GM04503 (cell line): ENCODE results near the gene JADE2.
"Not testable (repeated sequence)": the region's sequence is repeated elsewhere in the genome, so short reads cannot be mapped to it uniquely, and the experiment has no call there.

Experiments used
- DNase-seq: peaks from one replicate; pipeline ENCODE4 v3.0.0-alpha.2; 2012; ENCODE audit warnings: low read depth

Gene JADE2

DNA sequence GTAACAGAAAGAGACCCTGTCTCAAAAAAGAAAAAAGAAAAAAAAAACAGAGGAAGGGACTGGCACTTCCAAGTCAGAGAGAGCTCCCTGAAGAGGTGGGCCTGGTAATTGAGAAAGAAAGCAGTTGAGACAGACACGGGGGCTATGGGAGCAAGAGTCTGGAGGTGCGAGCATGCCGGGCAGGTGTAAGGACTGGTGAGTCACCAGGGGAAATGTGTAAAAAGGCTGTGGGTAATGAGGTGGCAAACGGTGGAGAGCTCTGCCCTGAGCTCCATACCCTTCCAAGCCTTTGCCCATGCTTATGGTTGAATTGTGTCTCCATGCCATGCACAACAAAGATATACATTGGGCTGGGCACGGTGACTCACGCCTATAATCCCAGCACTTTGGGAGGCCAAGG is 18.0 kb upstream of the JADE2 start:
- DNase-seq = no peak

DNA sequence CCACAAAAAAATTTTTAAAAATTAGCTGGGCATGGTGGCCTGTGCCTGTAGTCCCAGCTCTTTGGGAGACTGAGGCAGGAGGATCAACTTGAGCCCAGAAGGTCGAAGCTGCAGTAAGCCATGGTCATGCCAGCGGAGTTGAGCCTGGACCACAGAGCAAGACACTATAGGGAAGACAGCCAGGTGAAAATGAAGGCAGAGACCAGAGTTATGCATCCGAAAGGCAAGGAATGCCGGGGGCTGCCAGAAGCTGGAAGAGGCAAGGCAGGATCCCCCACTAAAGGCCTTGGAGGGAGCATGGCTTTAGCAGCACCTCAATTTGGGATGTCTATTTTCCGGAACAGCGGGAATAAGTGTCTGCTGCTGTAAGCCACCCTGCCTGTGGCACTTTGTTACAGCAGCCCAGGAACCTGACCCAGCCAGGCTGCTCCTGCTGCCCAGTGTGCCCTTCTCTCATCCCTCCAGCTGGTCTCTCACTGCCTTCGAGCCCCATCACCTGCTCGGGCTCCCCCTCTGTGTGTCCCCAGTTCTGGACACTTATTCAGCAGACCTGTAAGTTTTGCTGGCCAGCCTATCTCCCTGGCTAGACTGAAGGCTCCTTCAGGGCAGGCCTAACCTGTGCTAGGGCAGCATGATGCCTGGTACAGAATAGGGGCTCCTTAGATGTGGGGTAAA is 16.8 kb upstream of the JADE2 start:
- DNase-seq = no peak

DNA sequence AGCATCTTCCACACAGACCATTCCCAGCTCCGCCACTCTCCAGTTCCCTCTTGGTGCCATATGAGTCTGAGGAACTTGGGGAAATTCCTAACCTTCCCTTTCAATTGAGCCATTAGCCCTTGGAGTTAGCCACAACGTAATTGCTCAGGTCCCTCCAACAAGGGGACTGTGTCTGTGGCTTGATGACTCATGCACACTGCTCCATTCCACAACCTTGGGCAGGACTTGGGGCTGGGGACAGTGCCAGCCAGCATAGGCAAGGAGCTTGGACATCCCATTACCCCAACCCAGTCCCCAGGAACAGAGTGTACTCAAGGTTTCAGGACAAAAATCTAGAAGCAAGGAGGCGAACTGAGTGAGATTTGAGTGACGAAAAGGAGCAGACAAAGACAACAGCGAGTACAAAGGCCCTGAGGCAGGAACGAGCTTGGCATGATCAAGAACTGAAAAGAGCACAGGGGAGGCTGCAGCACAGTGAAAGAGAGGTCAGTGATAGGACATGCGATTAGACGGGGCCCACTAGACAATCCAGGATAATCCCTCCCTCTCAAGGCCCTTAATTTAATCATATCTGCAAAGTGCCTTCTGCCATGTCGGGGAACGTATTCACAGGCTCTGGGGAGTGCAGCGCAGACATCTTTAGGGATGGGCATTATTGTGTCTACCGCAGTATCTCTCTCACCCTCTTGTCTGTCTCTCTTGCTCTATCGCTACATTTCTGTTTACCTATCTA is 16.0 kb upstream of the JADE2 start:
- DNase-seq = no peak

DNA sequence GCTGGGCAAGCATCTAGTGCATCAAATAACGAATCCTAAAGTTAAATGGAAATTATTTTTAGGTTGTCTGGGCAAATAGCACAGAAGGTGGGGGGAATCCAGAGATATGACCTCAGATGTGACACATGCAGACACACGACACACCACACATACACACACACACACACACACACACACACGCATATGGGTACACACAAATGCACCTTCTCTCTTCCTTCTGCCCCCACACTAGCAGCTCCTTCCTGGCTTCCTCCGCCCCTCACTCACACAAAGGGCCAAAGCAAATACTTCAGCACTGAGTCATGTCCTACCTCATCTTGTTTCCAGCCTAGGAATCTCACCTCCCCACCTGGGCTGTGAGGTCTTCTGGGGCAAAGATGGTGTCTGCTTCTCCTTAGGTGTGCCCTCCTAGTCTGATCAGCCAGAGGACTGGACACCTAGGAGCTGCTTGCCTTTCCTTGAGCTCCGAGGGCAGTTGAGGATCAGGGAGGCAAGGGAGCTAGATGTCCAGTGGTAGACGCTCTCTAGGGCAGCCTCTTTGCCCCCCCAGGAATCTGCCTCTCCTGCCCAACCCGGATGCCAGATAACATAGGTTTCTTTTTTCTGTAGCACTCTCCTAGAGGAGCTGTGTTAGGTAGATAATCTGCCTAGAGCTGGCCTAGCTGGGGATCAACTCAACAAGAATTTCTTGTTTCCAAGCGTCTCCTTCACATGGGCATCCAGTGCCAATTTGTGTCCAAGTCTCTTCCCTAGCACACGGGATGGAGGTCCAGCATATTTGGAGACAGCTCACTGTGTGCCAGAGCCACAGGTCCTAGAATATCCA is 14.3 kb upstream of the JADE2 start:
- no peak for DNase-seq

DNA sequence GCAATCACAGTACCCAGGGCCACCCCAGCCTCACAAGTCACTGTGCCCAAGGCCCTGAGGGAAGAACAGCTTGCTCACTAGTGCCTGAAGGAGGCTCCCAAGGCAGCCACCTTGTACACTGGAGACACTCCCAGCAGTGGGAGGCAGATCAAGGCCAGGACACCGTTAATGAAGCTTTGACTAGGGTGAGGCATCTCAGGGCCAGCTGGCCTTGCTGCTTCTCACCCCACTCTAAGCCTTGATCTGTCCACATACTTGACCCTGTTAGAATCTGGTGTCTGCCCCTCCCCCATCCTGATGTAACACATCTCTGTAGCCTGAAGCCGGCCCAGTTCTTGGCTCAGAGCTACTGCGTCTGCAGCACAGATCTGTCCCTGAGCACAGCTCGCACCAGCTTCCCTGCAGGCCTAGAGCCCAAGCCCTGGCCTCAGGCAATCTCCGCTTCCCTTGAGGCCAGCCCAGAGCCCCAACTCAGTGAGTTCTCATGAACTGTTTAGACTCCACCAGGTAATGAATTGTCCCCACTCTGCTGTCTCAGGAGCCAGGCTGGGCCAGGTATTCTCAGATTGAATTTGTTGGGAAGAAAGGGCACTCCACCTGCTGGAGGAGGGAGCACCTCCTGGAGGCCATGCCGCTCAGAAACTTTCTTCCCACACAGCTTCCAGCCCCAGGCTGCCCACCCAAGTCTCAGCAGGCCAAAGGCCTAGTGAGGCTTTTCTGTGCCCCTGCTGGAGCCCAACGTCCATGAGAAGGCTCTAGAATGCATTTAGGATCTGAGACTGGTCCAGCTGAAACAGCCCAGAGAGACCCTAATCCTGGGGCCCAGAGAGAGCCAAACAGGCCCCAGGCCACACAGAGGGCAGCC is 13.4 kb upstream of the JADE2 start:
- no peak for DNase-seq

DNA sequence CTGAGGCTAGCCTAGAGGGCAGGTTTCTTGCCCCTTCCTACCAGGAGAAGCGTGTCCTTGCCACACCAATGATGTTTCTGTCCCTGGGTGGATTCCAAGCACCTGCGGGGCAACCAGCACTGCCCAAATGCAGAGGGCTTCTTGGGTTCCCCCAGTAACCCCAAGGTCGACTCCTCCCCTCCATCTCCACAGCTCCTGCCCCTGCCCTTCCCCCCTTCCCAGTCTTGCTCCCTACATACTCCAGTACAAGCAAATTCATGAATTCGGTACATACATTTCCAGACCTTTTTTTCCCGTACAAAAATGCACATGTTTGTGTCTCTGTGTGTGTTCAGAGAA is 12.8 kb upstream of the JADE2 start:
- DNase-seq = no peak

DNA sequence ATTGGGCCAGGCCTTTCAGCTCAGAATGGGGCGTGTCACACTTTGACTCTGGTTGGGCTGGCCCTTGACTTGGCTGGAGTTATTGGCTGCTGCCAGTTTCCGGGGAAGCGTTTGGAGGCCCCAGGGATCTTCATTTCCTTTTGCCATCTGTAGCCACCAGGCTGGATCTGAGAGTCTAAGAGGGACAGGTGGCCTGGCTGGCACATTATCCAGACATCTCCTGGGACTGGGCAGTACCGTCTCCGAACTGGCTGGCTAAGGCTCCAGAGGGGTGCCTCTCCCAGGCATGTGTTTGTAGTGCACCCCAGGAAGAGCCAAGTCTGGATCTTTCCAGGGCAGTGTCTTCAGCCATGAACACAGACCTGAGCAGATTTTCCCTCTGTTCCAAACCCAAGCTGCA is 9.7 kb upstream of the JADE2 start:
- no peak for DNase-seq

DNA sequence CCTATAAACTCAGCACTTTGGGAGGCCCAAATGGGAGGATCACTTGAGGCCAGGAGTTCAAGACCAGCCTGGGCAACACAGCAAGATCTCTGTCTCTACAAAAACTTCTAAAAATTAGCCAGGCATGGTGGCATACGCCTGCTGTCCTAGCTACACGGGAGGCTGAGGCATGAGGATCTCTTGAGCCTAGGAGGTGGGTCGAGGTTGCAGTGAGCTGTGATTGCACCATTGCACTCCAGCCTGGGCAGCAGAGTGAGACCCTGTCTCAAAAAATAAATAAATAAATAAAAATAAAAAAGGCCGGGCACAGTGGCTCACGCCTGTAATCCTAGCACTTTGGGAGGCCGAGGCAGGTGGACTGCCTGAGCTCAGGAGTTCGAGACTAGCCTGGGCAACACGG is 8.5 kb upstream of the JADE2 start:
- not testable (repeated sequence) for DNase-seq

DNA sequence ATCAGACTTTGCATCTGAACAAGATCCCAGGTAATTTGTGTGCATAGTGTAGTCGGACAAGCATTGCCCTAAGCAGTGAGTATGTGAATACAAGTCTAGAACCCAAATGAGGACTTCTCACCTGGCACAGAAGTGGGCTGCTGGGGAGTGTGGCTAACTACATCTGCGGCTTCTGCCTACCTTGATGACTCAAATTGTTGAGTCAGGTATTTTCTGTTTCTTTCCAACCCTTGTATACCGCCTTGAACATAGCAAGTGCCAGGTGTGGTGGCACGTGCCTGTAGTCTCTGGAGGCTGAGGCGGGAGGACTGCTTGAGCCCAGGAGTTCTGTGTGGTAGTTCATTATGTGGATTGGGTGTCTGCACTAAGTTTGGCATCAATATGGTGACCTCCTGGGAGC is 7.9 kb upstream of the JADE2 start:
- DNase-seq = no peak

DNA sequence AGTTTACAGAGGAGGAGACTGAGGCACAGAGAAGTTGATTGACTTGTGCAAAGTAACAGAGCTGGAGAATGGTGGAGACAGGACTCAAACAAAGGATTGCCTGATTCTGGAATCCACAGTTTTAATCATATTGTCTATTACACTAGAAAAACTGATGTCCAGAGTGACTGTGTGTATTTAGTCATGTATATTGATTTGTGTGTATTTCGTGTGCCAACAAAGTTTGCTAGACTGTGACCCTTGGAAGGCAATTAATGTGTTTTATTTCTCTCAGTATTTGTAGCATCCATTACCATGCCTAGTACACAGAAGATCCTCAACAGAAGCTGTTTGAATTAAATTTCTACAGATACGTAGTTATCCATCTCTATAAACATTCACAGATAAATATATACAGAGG is 5.5 kb upstream of the JADE2 start:
- DNase-seq = no peak

DNA sequence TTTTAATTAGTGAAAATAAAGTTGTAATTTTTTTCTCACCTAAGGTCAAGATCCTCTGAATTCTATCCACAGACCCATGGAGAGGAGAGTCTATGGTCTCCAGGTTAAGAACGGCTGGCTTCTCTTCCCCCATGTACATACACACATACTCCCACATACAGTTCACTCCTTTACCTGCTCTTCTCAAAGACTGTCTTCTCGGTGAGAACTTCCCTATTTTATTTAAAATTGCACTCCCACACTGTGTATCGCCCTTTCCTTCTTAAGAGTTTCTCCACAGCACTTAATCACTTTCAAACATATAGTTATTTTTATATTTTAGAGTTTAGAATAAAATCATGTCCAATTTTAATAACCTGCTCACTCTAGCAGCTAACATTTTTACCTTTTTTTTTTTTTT is 3.6 kb upstream of the JADE2 start:
- DNase-seq = no peak

DNA sequence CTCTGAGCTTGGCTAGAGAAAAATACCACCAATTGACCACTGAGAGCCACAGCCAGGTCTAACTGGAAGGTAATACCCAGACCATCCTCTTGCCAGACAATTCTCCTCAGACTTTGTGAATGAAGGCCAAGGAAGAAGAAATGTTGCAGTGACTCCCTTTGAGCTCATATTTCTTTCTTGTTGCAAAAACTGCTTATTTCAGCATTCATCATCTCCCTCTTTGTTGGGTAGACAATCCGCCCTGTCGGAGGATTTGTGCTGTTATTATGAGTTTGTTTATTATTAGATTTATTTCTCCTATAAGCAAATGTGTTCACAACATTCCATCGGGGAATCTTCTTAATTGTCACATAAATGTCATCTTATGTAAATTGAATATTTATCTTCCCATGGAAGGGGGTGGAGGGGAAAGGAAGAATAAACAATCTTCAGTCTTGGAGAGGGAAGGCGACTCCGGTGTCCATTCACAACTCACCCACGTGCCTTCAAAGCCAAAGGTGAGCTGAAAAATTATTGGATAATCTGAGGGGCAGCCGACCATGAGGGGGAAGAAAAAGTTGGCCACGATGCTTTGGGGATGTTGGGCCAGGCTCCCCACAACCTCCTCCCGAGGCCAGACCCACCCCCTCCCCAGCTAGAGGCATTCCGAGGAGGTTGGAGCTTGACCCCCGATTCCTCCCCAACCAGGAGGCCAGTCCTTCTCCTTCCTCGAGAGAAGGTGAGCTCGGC is 1.8 kb upstream of the JADE2 start:
- DNase-seq = no peak

DNA sequence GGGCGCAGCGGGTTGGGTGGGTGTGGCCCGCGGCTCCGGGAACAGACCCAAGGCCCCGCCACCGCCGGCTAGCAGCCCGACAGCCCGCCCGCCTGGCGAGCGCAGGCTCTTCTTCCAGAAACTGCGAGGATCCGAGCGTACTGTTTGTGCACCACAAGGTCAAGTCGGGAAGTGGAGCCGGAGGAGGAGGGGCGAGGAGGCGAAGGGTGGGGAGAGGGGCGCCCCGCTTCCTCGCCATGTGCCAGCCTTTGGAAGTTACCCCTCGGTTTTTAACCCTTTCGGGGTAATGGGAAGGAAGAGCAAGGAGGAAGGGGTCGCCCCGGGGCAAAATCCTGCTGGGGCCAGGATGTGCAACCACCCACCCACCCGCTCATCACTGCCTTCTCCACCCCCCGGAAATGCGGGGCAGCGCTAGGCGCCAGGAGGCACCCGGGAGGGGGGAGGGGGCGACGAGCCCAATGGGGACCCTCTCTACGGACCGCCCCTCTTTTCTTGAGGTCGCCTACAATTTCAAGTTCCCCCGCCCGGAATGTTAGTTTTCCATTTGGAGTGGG is 1.1 kb upstream of the JADE2 start:
- DNase-seq = no peak

DNA sequence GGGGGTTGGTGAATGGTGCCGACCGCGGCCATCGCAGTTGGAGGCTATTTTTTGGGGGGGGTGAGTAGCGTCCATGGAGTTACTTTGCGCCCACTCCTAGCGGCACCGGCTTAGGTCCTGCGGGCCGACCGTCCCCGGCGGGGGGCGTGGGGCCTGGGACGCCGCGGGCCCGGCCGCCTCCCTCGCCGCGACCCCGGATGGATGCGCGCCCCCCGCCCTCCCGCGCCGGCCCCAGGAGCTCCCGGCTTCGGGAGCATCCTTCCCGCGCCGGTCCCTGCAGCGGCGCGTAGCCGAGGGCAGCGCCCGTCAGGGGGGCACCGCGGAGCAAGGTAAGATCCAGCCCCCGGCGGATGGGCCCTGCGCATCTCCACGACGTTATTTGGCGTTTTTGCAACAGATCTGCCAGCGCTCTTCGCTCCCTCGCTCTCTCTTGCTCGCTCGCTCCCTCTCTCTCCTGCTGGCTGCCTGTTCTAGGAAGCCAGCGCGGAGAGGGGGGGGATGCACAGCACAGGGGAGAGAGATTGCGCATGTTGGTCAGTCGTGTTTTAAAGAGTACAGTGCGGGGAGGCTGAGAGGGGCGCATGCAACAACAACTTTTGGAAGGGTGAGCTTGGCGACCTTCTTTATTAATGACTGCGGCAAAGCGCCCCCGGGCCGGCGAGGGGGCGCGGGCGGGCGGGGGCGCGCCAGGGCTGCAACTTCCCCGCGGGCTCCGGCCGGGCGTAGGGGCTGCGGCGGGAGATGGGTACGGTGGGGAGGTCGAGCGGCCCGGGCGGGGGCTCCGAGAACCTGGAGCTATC is 413 bp downstream of the JADE2 start:
- DNase-seq = no peak

DNA sequence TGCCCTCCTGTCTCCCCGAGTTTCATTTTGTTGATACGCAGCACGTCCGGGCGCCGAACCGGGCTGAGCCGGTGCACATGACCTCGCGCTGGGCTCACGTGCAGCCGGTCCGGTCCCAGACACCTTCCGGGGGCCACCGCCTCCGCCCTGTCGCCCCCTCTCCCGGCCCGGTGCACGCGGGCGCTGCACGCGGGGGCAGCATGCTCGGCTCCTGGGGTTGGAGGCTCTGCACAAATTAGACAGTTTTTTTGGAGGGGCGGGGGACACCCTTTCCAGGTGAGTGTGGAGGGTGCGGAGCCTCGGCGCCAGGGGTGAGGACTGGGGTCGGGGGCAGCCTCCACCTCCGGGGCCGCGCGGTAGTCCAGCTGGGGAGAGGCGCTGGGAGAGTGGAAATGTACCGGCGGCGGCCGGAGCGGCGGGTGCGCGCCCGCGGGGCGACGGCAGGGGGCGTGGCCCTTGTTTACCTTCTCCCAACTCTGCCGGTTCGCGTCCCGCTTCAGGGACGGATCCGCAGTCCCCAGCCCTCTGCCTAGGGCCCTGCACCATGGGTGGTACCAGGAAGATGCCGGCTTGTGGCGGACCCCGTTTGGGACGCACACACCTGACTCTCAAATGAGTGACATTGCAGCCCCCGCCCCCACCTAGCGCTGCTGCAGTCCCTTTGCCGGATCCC is 1.1 kb downstream of the JADE2 start:
- DNase-seq = no peak

DNA sequence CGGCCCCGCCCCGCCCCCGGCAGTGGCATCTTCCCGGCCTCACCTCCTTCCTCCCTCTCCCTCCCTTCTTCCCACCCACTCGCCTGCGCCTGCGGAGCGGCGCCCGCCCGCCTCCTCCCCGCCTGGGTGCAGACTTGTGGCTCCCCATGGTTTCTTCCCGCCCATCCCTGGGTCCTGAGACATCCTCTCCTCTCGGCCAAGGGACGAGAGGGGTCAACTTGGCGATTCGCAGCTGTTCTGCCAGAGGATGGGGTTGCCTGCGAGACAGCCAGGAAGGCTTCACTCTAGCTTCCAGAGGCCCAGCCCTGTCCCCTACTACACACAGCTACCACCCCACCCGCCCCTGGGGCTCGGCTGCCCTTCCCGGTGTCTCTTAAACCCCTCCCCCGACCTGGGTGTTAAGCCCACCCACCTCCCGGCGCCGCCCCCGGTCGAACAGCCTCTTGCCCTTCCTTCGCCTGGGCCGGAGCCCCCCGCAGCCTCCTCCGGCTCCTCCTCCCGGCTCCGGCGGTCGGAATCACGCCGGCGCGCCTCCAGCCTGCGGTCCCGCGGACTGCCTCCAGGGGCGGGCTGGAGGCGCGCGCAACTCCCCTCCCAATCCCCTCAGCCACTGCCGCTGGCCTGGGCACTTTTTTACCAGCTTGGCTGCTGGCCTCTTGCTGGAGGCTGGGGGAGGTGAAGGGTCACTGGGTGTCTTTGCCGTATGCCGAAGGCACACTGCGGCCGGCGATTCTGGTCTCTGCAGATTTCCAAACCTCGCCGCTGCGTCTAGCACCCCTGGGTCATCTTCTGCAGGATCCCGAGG is 1.9 kb downstream of the JADE2 start:
- DNase-seq = no peak

DNA sequence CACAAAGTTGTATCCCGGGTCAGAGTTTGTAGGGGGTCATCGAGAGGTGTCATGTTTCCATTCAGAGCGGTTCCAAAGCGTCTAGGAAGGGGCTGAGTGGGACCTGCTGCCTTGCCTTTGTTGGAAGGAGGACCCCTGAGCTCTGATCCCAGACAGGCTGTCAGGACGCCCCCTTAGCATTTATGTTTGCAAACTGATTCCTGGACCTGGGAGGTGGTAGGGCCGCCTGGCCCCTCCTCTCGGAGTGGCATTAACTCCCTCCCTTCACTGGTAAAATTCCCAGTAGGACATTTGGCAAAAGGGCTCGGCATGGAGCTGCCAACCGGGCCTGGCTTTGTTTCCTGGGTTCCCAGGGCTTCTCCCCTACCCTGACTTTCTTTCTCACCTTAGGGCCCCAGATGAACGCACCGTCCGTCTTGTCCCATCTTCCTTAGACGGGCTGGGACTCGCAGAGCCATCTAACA is 2.5 kb downstream of the JADE2 start:
- no peak for DNase-seq

DNA sequence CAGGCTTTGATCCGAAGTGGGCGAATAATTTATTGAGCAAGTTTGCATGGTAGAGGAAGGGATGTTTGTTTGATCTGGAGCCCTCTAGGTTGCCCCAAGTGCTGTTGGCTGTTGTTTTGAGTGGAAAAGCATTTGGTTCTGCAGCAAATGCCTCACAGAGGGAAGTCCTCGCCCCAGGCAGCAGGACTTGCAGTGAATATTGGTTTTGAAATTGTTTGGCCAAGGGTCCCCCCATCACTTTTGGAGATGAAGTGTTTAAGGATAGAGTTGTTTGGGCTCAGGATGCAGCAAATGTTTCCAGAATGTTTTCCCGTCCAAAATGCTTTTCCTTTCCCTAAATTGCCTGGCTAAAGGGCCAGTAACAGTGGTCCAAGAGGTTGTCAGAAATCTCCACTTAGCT is 3.1 kb downstream of the JADE2 start:
- no peak for DNase-seq

DNA sequence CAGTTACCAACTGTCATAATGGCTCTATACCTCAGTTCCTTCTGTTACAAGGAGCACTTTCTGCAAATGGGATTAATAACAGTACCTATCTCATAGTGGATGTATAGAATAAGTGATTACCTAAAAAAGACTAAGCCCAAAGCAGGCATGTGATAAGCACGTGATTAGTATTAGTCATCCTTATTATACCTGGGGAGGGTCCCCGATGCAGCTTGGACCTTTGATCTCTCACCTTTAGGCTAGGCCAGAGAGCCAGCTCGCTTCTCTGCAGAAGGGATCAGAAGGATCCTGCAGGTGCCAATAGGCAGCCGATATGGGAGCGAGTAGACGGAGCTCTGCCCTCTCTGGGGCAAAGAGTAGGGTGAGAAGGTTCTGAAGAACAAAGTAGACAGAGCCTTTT is 4.0 kb downstream of the JADE2 start:
- DNase-seq = no peak
